ENCODE results near the gene KANTR. TPM values are rescaled to one million over a fixed set of nuclear protein-coding genes. Genes with fewer than 3 reads are reported as not detected.

The KANTR gene
- total RNA-seq, 1 experiment from 2014 or later: 7.5 TPM

GRCh38 chrX:53160297-53160983 lies 66.5 kb downstream of the KANTR start:
- intact Hi-C loops (cut with micrococcal nuclease): no loop called here
- H2AFZ ChIP-seq (ENCODE audit: low read depth, low read length, poor library complexity, severe bottlenecking): no peak overlapping the region
- ChIA-PET RAD21 (ENCODE audit: low non-redundant PET in 1 of 2, low total read pairs in 2 of 2, uncharacterized antibody in 2 of 2, unreplicated experiment in 2 of 2) (no interaction called here), CTCF (no interaction called here), POLR2A (no interaction called here)
- H3K4me1 ChIP-seq (ENCODE audit: control insufficient read depth in 1 of 2, insufficient read depth in 2 of 2, low read length in 2 of 2): no peaks in the 10 kb centered on the region
- TF ChIP-seq TCF7L2 (IDR thresholded peaks at IDR 0.05; ENCODE audit: borderline replicate concordance, extremely low read depth, insufficient read depth, insufficient read length): no peak
- TF ChIP-seq EGR1 (IDR thresholded peaks at IDR 0.05; ENCODE audit: low read depth): no peak
- no peak for TF ChIP-seq YY1 (IDR thresholded peaks at IDR 0.05; ENCODE audit: extremely low read depth, insufficient replicate concordance, low read depth, low read length)
- no peak for TF ChIP-seq ELF1 (IDR thresholded peaks at IDR 0.05; ENCODE audit: borderline replicate concordance, low read depth)
- TF ChIP-seq FOSL1 (IDR thresholded peaks at IDR 0.05; ENCODE audit: low read depth): no peak
- TF ChIP-seq EZH2phosphoT487 (IDR thresholded peaks at IDR 0.05; ENCODE audit: borderline replicate concordance): no peak
- TF ChIP-seq POLR2AphosphoS5 (IDR thresholded peaks at IDR 0.05; ENCODE audit: low read depth, low read length): no peak
- no peak for TF ChIP-seq ZFX (IDR thresholded peaks at IDR 0.05)
- no peak for TF ChIP-seq SRF (IDR thresholded peaks at IDR 0.05; ENCODE audit: low read depth)
- TF ChIP-seq SIN3A (IDR thresholded peaks at IDR 0.05; ENCODE audit: low read depth): no peak
- no peak for TF ChIP-seq ATF3 (IDR thresholded peaks at IDR 0.05)
- TF ChIP-seq CTCF (IDR thresholded peaks at IDR 0.05 in 2 of 3, conservative IDR thresholded peaks at IDR 0.05 in 1 of 3; ENCODE audit: borderline replicate concordance in 1 of 3, insufficient read depth in 1 of 3, low read depth in 2 of 3, low read length in 2 of 3): no peak
- TF ChIP-seq CEBPB (IDR thresholded peaks at IDR 0.05; ENCODE audit: low read depth): no peak
- no peak for TF ChIP-seq JUND (IDR thresholded peaks at IDR 0.05)
- ATAC-seq (no peak), DNase-seq (ENCODE audit: low read depth, low spot score) (no peak)
- no TSS peak for BruUV-seq (replicated peaks)
- no peak overlapping the region for H3K9ac ChIP-seq (ENCODE audit: low read length)
- no peak overlapping the region for H3K4me2 ChIP-seq (ENCODE audit: low read length)
- H3K27ac ChIP-seq (ENCODE audit: low read depth, low read length): no peak overlapping the region
- H4K20me1 ChIP-seq (ENCODE audit: insufficient read depth): no peaks in the 10 kb centered on the region
- no peaks in the 10 kb centered on the region for H3K79me2 ChIP-seq (ENCODE audit: insufficient read depth, low read length)
- no peaks in the 10 kb centered on the region for H3K27me3 ChIP-seq (ENCODE audit: insufficient read depth, low read length)
- H3K9me2 ChIP-seq (ENCODE audit: insufficient read depth): no peaks in the 10 kb centered on the region
- H3K36me3 ChIP-seq (ENCODE audit: control insufficient read depth in 1 of 2, insufficient read depth in 2 of 2, low read length in 2 of 2): no peaks in the 10 kb centered on the region
- no peak overlapping the region for H3K4me3 ChIP-seq (replicated peaks in 1 of 2; ENCODE audit: low read depth in 1 of 2, low read length in 2 of 2)
- no peaks in the 10 kb centered on the region for H3K9me3 ChIP-seq (ENCODE audit: control insufficient read depth in 1 of 2, insufficient read depth in 1 of 2, low read depth in 1 of 2, low read length in 2 of 2)
